ENCODE results near the gene ATP2B1.

DNA sequence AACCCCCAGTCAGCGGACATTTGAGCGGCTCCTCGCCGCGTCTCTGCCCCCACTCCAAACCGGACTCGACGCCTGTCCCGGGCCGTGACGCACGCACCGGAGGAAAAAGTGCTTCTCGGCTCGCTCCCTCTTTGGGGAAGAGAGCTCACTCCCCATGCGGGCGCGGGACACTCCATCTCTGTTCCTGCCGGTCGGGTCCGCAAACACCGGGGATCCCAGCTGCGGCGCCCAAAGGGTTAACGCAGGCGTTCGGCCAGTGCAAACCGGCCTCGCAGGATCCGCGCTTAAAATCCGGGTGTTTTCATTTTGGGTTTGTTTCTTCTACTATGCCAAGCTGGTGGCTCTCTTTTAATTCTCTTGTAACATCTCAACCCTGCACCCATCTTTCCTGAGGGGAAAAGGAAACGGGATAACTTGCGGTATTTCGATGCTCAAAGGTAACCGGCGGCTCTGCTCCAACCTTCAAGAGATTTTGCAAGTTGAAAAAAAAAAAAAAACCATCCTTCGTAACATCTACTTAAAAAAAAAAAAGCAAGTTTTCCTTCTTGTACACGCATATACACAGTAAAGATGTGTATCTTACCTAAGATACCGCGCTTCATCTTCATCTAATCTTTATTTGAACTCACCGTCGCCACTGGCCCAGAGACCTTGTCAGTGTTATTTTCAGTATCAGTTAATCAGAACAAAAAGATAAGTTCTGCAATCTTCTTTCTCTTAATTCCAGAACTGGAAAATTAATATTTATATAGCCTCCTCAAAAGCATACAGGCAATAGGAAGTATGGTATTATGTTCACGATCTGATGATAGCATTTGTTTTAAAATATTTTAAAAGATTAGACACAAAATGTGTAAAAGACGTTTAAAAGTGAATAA, 1.6 kb upstream of the ATP2B1 start:
- TF ChIP-seq CTCF (IDR thresholded peaks at IDR 0.05; ENCODE audit: extremely low read depth in 1 of 2, insufficient read depth in 1 of 2, low read depth in 1 of 2, low read length in 2 of 2) (no peak), JUN (IDR thresholded peaks at IDR 0.05; ENCODE audit: borderline replicate concordance, insufficient read depth, insufficient read length, low read depth) (no peak), MYC (IDR thresholded peaks at IDR 0.05; ENCODE audit: low read depth, low read length) (no peak)

Measured in endothelial cell of umbilical vein (primary cell).